HepG2 (cell line): Measurements from ENCODE around the gene PRDM11. TPM values are rescaled to one million over a fixed set of nuclear protein-coding genes. Genes with fewer than 3 reads are reported as not detected.
A peak's percentile ranks its signal among the peaks of the same experiment; 100 is the strongest.

Experiments
- ARID4A ChIP-seq: sonication (generic); formaldehyde crosslinking; IDR thresholded peaks from 2 replicates; pipeline ENCODE4 v1.5.0; 2020; ENCODE audit warnings: mild to moderate bottlenecking, missing genetic modification reagents, borderline replicate concordance
- CAMTA2 ChIP-seq: sonication (generic); formaldehyde crosslinking; IDR thresholded peaks from 2 replicates; pipeline ENCODE4 v1.4.0; 2020; ENCODE audit warnings: mild to moderate bottlenecking, missing genetic modification reagents, borderline replicate concordance
- DR1 ChIP-seq: sonication (generic); formaldehyde crosslinking; IDR thresholded peaks from 2 replicates; pipeline ENCODE4 v1.8.0; 2021; ENCODE audit warnings: mild to moderate bottlenecking, missing genetic modification reagents, inconsistent platforms
- ERF ChIP-seq: IDR thresholded peaks from 2 replicates; pipeline ENCODE4 v1.6.1; 2018; ENCODE audit warnings: missing biosample characterization, missing genetic modification reagents
- JUND ChIP-seq: sonication (generic); formaldehyde crosslinking; IDR thresholded peaks from 2 replicates; pipeline ENCODE4 v1.8.0; 2022; ENCODE audit warnings: mild to moderate bottlenecking, missing genetic modification reagents
- RBM39 ChIP-seq: fragments of 200-400 bp; formaldehyde crosslinking; IDR thresholded peaks from one replicate; pipeline ENCODE4 v1.6.1; 2018; ENCODE audit warnings: antibody characterized with exemption, mild to moderate bottlenecking, low read depth, low read length; ENCODE audit not compliant: poor library complexity, severe bottlenecking
- REST ChIP-seq, 2 experiments: IDR thresholded peaks; 2 replicates each; pipeline ENCODE4 v1.6.1; 2011 to 2012; ENCODE audit warnings: low read length in 2 of 2, borderline replicate concordance in 1 of 2, low read depth in 1 of 2, mild to moderate bottlenecking in 1 of 2, moderate library complexity in 1 of 2
- ZFY ChIP-seq: sonication (generic); formaldehyde crosslinking; IDR thresholded peaks from 2 replicates; pipeline ENCODE4 v1.4.0; 2020; ENCODE audit warnings: missing genetic modification reagents
- ZFYVE20 ChIP-seq: sonication (generic); formaldehyde crosslinking; IDR thresholded peaks from 2 replicates; pipeline ENCODE4 v1.8.0; 2023; ENCODE audit warnings: low read depth, mild to moderate bottlenecking, moderate library complexity, missing genetic modification reagents, borderline replicate concordance
- ZGPAT ChIP-seq: IDR thresholded peaks from 2 replicates; pipeline ENCODE4 v1.6.1; 2016; ENCODE audit warnings: mild to moderate bottlenecking
- ZMYM2 ChIP-seq: sonication (generic); formaldehyde crosslinking; IDR thresholded peaks from 2 replicates; pipeline ENCODE4 v1.8.0; 2022; ENCODE audit warnings: mild to moderate bottlenecking, missing genetic modification reagents
- ZNF382 ChIP-seq: sonication (generic); formaldehyde crosslinking; IDR thresholded peaks from 2 replicates; pipeline ENCODE4 v1.5.0; 2020; ENCODE audit warnings: missing genetic modification reagents, mild to moderate bottlenecking, borderline replicate concordance
- ZNF484 ChIP-seq: sonication (generic); formaldehyde crosslinking; IDR thresholded peaks from 2 replicates; pipeline ENCODE4 v1.5.1; 2020; ENCODE audit warnings: mild to moderate bottlenecking, low read depth, missing genetic modification reagents, borderline replicate concordance
- ZNF839 ChIP-seq: sonication (generic); formaldehyde crosslinking; IDR thresholded peaks from 2 replicates; pipeline ENCODE4 v1.4.0; 2020; ENCODE audit warnings: missing genetic modification reagents, mild to moderate bottlenecking, borderline replicate concordance
- ZSCAN25 ChIP-seq: sonication (generic); formaldehyde crosslinking; IDR thresholded peaks from 2 replicates; pipeline ENCODE4 v1.8.0; 2022; ENCODE audit warnings: mild to moderate bottlenecking, missing genetic modification reagents
- polyA plus RNA-seq, 8 experiments: library from polyadenylated mRNA; depleted of rRNA in 3 of 8; stranded (reverse) in 7 of 8; unstranded in 1 of 8; fragments of >200 nt; fragmentation: Illumina TruSeq in 4 of 8; extraction: Trizol in 4 of 8; gene quantifications; 2 replicates each; pipeline versions ENCODE4 v1.2.1 to v1.2.3, GENCODE V29; 2011 to 2016; ENCODE audit warnings: low read depth in 4 of 8, missing spikeins in 1 of 8, mixed read lengths in 1 of 8; ENCODE audit not compliant: insufficient read depth in 1 of 8
- total RNA-seq, 5 experiments: library from RNA; depleted of rRNA; stranded (reverse); fragments of >200 nt; fragmentation: Illumina TruSeq; extraction: Trizol; gene quantifications; 2 replicates each; pipeline ENCODE4 v1.2.3, GENCODE V29; 2016; ENCODE audit warnings: low read depth in 1 of 5
- TF ChIP-seq, protein P1 (sequence below): IDR thresholded peaks from 2 replicates; pipeline ENCODE4 v1.6.1; 2018; ENCODE audit warnings: missing genetic modification reagents
- TF ChIP-seq, protein P2 (sequence below): sonication (generic); formaldehyde crosslinking; IDR thresholded peaks from 2 replicates; pipeline ENCODE4 v1.5.0; 2020; ENCODE audit warnings: missing genetic modification reagents

The PRDM11 gene
- total and polyA plus RNA-seq, 2 of the 13 experiments (the other 11 are each of a cell fraction or from before 2014, with no cell fraction given), result 3.4 to 4.7 TPM

DNA sequence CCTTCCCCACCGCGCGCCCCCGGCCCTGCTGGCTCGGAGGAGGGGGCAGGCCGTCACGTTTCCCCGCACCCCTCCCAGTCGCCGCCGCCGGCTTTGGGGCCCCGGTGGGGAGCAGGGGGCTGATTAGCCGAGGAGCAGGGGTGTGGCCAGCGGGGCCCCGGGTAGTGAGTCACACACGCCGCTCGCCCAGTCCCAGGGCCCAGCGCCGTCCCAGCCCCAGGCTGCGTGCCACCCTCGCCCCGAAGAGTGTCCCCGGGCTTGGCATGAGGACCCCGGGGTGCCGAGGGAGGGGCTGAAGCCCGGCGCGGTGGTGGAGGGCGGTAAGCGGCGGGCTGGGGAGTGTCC is 34.4 kb downstream of the PRDM11 start (continued):
- TF ChIP-seq ARID4A (CRISPR knock-in tag), result no peak; the same call in 1 of the 2 replicates
- 0 out of 2 replicates have a peak, but pooled peaks have one; percentile 27 for TF ChIP-seq JUND
- TF ChIP-seq, protein P1, sequence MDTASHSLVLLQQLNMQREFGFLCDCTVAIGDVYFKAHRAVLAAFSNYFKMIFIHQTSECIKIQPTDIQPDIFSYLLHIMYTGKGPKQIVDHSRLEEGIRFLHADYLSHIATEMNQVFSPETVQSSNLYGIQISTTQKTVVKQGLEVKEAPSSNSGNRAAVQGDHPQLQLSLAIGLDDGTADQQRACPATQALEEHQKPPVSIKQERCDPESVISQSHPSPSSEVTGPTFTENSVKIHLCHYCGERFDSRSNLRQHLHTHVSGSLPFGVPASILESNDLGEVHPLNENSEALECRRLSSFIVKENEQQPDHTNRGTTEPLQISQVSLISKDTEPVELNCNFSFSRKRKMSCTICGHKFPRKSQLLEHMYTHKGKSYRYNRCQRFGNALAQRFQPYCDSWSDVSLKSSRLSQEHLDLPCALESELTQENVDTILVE (CRISPR knock-in tag), result 0 out of 2 replicates have a peak, but pooled peaks have one; percentile 3
- 0 out of 2 replicates have a peak, but pooled peaks have one; percentile 13 for TF ChIP-seq ZGPAT (CRISPR knock-in tag)
- peak; percentile 30; the same call in 1 of the 2 replicates for TF ChIP-seq DR1 (CRISPR knock-in tag)
- no peak for TF ChIP-seq ZNF484 (CRISPR knock-in tag)
- TF ChIP-seq, protein P2, sequence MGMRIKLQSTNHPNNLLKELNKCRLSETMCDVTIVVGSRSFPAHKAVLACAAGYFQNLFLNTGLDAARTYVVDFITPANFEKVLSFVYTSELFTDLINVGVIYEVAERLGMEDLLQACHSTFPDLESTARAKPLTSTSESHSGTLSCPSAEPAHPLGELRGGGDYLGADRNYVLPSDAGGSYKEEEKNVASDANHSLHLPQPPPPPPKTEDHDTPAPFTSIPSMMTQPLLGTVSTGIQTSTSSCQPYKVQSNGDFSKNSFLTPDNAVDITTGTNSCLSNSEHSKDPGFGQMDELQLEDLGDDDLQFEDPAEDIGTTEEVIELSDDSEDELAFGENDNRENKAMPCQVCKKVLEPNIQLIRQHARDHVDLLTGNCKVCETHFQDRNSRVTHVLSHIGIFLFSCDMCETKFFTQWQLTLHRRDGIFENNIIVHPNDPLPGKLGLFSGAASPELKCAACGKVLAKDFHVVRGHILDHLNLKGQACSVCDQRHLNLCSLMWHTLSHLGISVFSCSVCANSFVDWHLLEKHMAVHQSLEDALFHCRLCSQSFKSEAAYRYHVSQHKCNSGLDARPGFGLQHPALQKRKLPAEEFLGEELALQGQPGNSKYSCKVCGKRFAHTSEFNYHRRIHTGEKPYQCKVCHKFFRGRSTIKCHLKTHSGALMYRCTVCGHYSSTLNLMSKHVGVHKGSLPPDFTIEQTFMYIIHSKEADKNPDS (CRISPR knock-in tag), result no peak
- TF ChIP-seq ZNF839 (CRISPR knock-in tag), result no peak
- no peak for TF ChIP-seq RBM39
- no peak for TF ChIP-seq REST (IDR thresholded peaks at IDR 0.05; ENCODE audit: borderline replicate concordance in 1 of 2, low read depth in 1 of 2, low read length in 2 of 2)
- no peak for TF ChIP-seq ZNF382
- TF ChIP-seq ZMYM2 (CRISPR knock-in tag), result no peak
- no peak for TF ChIP-seq CAMTA2
- peak; percentile 64 for TF ChIP-seq ZFY (CRISPR knock-in tag)
- no peak for TF ChIP-seq ERF
- TF ChIP-seq ZSCAN25 (CRISPR knock-in tag), result peak; percentile 76; the same call in 1 of the 2 replicates
- TF ChIP-seq ZFYVE20, result no peak
